Esophagus muscularis mucosa (tissue), 4 donors: ENCODE data around the gene FBN1. TPM values are rescaled to one million over a fixed set of nuclear protein-coding genes. Genes with fewer than 3 reads are reported as not detected.

Source experiments
- DNase-seq: peaks from one replicate; pipeline ENCODE4 v3.0.0-alpha.2; 2017; ENCODE audit errors: extremely low spot score
- H3K27ac ChIP-seq, 4 donors: fragments of 200-600 bp; sonication (generic); replicated peaks in 1 of 4; 1 replicate in 3 of 4; 2 replicates in 1 of 4; pipeline ENCODE4 v1.5.1; 2016 to 2019; ENCODE audit warnings: mild to moderate bottlenecking in 1 of 4
- H3K27me3 ChIP-seq, 4 donors: fragments of 200-600 bp; sonication (generic); one replicate each; pipeline versions ENCODE4 v1.5.1 to v1.6.0; 2016 to 2019
- H3K36me3 ChIP-seq, 4 donors: fragments of 200-600 bp; sonication (generic); one replicate each; pipeline ENCODE4 v1.5.1; 2016 to 2019
- H3K4me1 ChIP-seq, 4 donors: fragments of 200-600 bp; sonication (generic); one replicate each; pipeline ENCODE4 v1.5.1; 2016 to 2019
- H3K4me3 ChIP-seq, 4 donors: fragments of 200-600 bp; sonication (generic); 1 replicate in 2 of 4; 2 replicates in 2 of 4; pipeline ENCODE4 v1.5.1; 2016 to 2019; ENCODE audit warnings: mild to moderate bottlenecking in 4 of 4, moderate library complexity in 1 of 4
- H3K9me3 ChIP-seq, 4 donors: fragments of 200-600 bp; sonication (generic); 1 replicate in 3 of 4; 2 replicates in 1 of 4; pipeline ENCODE4 v1.5.1; 2016 to 2019
- CTCF ChIP-seq, 3 experiments: fragments of 200-600 bp in 2 of 3; fragments of 450-650 bp in 1 of 3; sonication (generic) in 2 of 3; IDR thresholded peaks; one replicate each; pipeline ENCODE4 v1.5.1; 2017 to 2019; ENCODE audit warnings: antibody characterized with exemption in 3 of 3, mild to moderate bottlenecking in 2 of 3, moderate library complexity in 1 of 3
- EP300 ChIP-seq: sonication (generic); formaldehyde crosslinking; IDR thresholded peaks from one replicate; pipeline ENCODE4 v1.6.1; 2017; ENCODE audit warnings: antibody characterized with exemption
- POLR2A ChIP-seq: fragments of 450-650 bp; IDR thresholded peaks from one replicate; pipeline ENCODE4 v1.6.1; 2017; ENCODE audit warnings: antibody characterized with exemption, moderate library complexity, mild to moderate bottlenecking, low read depth
- POLR2AphosphoS5 ChIP-seq, 2 donors: sonication (generic); formaldehyde crosslinking; IDR thresholded peaks; one replicate each; pipeline ENCODE4 v1.6.1; 2017; ENCODE audit warnings: antibody characterized with exemption in 2 of 2
- WGBS: methylation state at CpG from one replicate; pipeline ENCODE4 v1.1.5; 2018; 5-methylcytosine and 5-hydroxymethylcytosine counted together
- intact Hi-C: fragments of 100-400 bp; cut with DNase I; formaldehyde crosslinking; loops from one replicate; pipeline ENCODE4 v1.15.1; 2023
- total RNA-seq, 4 donors: library from RNA; depleted of rRNA; stranded (reverse); fragments of >200 nt; gene quantifications; one replicate each; pipeline versions ENCODE4 v1.1.0 to v1.2.1, GENCODE V29; 2016

Gene FBN1
- total RNA-seq, 4 donors from 2014 or later, result 159 to 253 (median 226) TPM

DNA sequence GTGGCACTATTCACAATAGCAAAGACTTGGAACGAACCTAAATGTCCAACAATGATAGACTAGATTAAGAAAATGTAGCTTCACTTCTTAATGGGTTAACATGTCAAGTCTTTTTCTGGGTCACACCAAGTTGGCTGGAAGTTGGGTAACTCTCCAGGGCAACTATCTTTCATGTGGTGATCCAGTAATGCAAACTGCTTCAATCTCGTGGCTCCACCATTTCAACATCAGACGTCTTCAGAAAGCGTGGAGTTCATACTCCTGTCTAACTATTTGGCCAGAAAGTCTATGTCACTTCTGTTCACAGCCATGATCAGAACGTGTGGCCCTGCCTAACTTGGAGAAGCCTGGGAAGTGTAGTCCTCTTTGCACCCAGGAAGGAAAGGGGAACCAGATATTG, 282.0 kb downstream of the FBN1 start:
- H3K27ac ChIP-seq, result no peak overlapping the region
- no peaks in the 10 kb centered on the region for H3K9me3 ChIP-seq
- no peak for TF ChIP-seq CTCF (IDR thresholded peaks at IDR 0.05)
- no peak for TF ChIP-seq POLR2AphosphoS5 (IDR thresholded peaks at IDR 0.05)
- TF ChIP-seq EP300, result no peak
- no peak for TF ChIP-seq POLR2A
- no peak overlapping the region for H3K4me3 ChIP-seq
- peaks cover 0 to 5% (median 2%) of the 10 kb centered on the region in 4 donors for H3K4me1 ChIP-seq
- no peaks in the 10 kb centered on the region for H3K36me3 ChIP-seq
- no peak for DNase-seq
- H3K27me3 ChIP-seq, result no peaks in the 10 kb centered on the region
- intact Hi-C loops, result loop anchor here (10.0 kb wide), 1 partner anchor 441 kb away; no protein-coding TSS in a partner anchor
- WGBS, result 62% methylated on average over 5 of the region's 5 CpGs

- no peak for DNase-seq
- no peaks in the 10 kb centered on the region for H3K9me3 ChIP-seq
- no peaks in the 10 kb centered on the region for H3K36me3 ChIP-seq
- WGBS, result 89% methylated on average over 2 of the region's 2 CpGs
- no peaks in the 10 kb centered on the region for H3K27me3 ChIP-seq
- H3K4me1 ChIP-seq, result peaks cover 0 to 8% (median 7%) of the 10 kb centered on the region in 4 donors
- TF ChIP-seq CTCF (IDR thresholded peaks at IDR 0.05) (no peak), POLR2A (no peak), EP300 (no peak), POLR2AphosphoS5 (IDR thresholded peaks at IDR 0.05) (no peak)
- intact Hi-C loops, result loop anchor here (10.0 kb wide), 1 partner anchor 443 kb away; no protein-coding TSS in a partner anchor
- H3K4me3 ChIP-seq, result no peak overlapping the region
- no peak overlapping the region for H3K27ac ChIP-seq
Observed at GRCh38 chr15:48361685-48362084, 283.8 kb downstream of the FBN1 start.

DNA sequence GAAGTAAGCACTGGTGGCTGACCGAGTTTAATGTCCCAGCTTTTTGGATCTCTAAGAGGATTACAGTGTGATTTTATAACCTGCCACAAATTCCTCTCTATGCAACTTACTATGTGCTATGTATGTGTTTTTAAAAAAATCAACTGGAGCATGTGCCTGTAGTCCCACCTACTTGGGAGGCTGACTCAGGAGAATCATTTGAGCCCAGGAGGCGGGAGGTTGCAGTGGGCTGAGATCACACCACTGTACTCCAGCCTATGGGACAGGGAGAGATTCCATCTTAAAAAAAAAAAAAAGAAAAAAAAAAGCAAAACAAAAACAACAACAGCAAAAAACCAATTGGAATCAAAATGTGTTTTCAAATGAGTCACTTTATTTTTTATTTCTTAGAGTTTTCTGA, 284.7 kb downstream of the FBN1 start:
- no peaks in the 10 kb centered on the region for H3K36me3 ChIP-seq
- intact Hi-C loops, result loop anchor here (10.0 kb wide), 1 partner anchor 444 kb away; no protein-coding TSS in a partner anchor
- no peak overlapping the region for H3K4me3 ChIP-seq
- no peaks in the 10 kb centered on the region for H3K27me3 ChIP-seq
- H3K27ac ChIP-seq, result no peak overlapping the region
- H3K9me3 ChIP-seq, result no peaks in the 10 kb centered on the region
- WGBS, result 98% methylated on average over 2 of the region's 2 CpGs
- TF ChIP-seq EP300 (no peak), POLR2AphosphoS5 (IDR thresholded peaks at IDR 0.05) (no peak), POLR2A (no peak), CTCF (IDR thresholded peaks at IDR 0.05) (no peak)
- peaks cover 0 to 8% (median 7%) of the 10 kb centered on the region in 4 donors for H3K4me1 ChIP-seq
- DNase-seq, result no peak

Other genes with a start within 250 kb of the FBN1 start
- gene CEP152, start 165.4 kb upstream of the FBN1 start, total RNA-seq, result 10 to 100 TPM in 1 of 4 donors, 1 to 10 TPM in 3; 2.7 to 10.1 (median 3.9) TPM
- gene EID1, start 232.4 kb upstream of the FBN1 start, total RNA-seq, result 100 to 1,000 TPM; 250 to 391 (median 334) TPM